NCI-H2196 (cell line): Measurements from ENCODE around the gene PRLHR.
A peak's percentile ranks its signal among the peaks of the same experiment; 100 is the strongest.

Source experiments
- DNase-seq: peaks from one replicate; lab custom pipeline; 2025; ENCODE audit not compliant: unreplicated experiment; lab: John Stamatoyannopoulos, UW

PRLHR gene

GRCh38 chr10:118587881-118588651 is 7.4 kb downstream of the PRLHR start:
- DNase-seq = no peak

GRCh38 chr10:118586911-118587310 is 8.5 kb downstream of the PRLHR start:
- no peak for DNase-seq

- no peak for DNase-seq
Observed at GRCh38 chr10:118585794-118586193, 9.7 kb downstream of the PRLHR start.

- no peak for DNase-seq
Observed at GRCh38 chr10:118585234-118585633, 10.2 kb downstream of the PRLHR start.

GRCh38 chr10:118584181-118584954 is 11.1 kb downstream of the PRLHR start:
- DNase-seq = no peak

- DNase-seq = no peak
Observed at GRCh38 chr10:118583611-118584010, 11.8 kb downstream of the PRLHR start.

GRCh38 chr10:118582511-118582910 is 12.9 kb downstream of the PRLHR start:
- DNase-seq = no peak

- DNase-seq = no peak
Observed at GRCh38 chr10:118581340-118581739, 14.1 kb downstream of the PRLHR start.

- DNase-seq = no peak
Observed at GRCh38 chr10:118580702-118581101, 14.7 kb downstream of the PRLHR start.

- no peak for DNase-seq
Observed at GRCh38 chr10:118573512-118573911, 21.9 kb downstream of the PRLHR start.

GRCh38 chr10:118572256-118573041 is 23.0 kb downstream of the PRLHR start:
- DNase-seq = no peak

- no peak for DNase-seq
Observed at GRCh38 chr10:118571123-118571522, 24.3 kb downstream of the PRLHR start.

GRCh38 chr10:118570591-118570990 is 24.9 kb downstream of the PRLHR start:
- peak; percentile 31 for DNase-seq

GRCh38 chr10:118569882-118570252 is 25.6 kb downstream of the PRLHR start:
- no peak for DNase-seq

- DNase-seq = no peak
Observed at GRCh38 chr10:118569241-118569881, 26.1 kb downstream of the PRLHR start.

GRCh38 chr10:118568327-118568848 is 27.1 kb downstream of the PRLHR start:
- DNase-seq = peak; percentile 52

GRCh38 chr10:118567701-118568248 is 27.7 kb downstream of the PRLHR start:
- DNase-seq = no peak

- no peak for DNase-seq
Observed at GRCh38 chr10:118566911-118567310, 28.5 kb downstream of the PRLHR start.

GRCh38 chr10:118565301-118566075 is 30.0 kb downstream of the PRLHR start:
- DNase-seq = no peak

- no peak for DNase-seq
Observed at GRCh38 chr10:118564652-118565051, 30.8 kb downstream of the PRLHR start.
